Neuronal stem cell (in vitro differentiated cells): ENCODE data around the gene NPHS1.
A peak's percentile ranks its signal among the peaks of the same experiment; 100 is the strongest.

Source experiments
- DNase-seq: peaks from one replicate; pipeline ENCODE4 v3.0.0-alpha.2; 2013; ENCODE audit warnings: low spot score
- H2AFZ ChIP-seq: one replicate; pipeline ENCODE4 v1.6.1; 2013; ENCODE audit warnings: mild to moderate bottlenecking, low read length, inconsistent platforms
- H2AK5ac ChIP-seq: 2 replicates; pipeline ENCODE4 v1.6.1; 2013; ENCODE audit warnings: low read depth, mild to moderate bottlenecking, inconsistent platforms, low read length, moderate library complexity, mixed read lengths
- H2BK120ac ChIP-seq: 2 replicates; pipeline ENCODE4 v1.6.1; 2013; ENCODE audit warnings: low read depth, mild to moderate bottlenecking, inconsistent platforms, low read length, moderate library complexity, mixed read lengths
- H2BK12ac ChIP-seq: one replicate; pipeline ENCODE4 v1.6.1; 2013; ENCODE audit warnings: low read length, inconsistent platforms
- H2BK15ac ChIP-seq: 2 replicates; pipeline ENCODE4 v1.6.1; 2013; ENCODE audit warnings: mild to moderate bottlenecking, low read length, inconsistent platforms, mixed read lengths
- H2BK5ac ChIP-seq: one replicate; pipeline ENCODE4 v1.6.1; 2013; ENCODE audit warnings: inconsistent platforms, mild to moderate bottlenecking, low read length, moderate library complexity
- H3K14ac ChIP-seq: one replicate; pipeline ENCODE4 v1.6.1; 2013; ENCODE audit warnings: low read length, inconsistent platforms
- H3K18ac ChIP-seq: 2 replicates; pipeline ENCODE4 v1.6.1; 2013; ENCODE audit warnings: low read length, inconsistent platforms
- H3K23ac ChIP-seq: 2 replicates; pipeline ENCODE4 v1.6.1; 2013; ENCODE audit warnings: low read depth, mild to moderate bottlenecking, mixed read lengths, low read length, inconsistent platforms; ENCODE audit not compliant: poor library complexity
- H3K27ac ChIP-seq: replicated peaks from 3 replicates; pipeline ENCODE4 v1.5.1; 2013; ENCODE audit warnings: low read length, inconsistent platforms
- H3K27me3 ChIP-seq, 3 experiments: 2 replicates each; pipeline ENCODE4 v1.6.1; 2013; ENCODE audit warnings: low read length in 3 of 3, mild to moderate bottlenecking in 2 of 3, inconsistent platforms in 1 of 3, low read depth in 1 of 3, mixed read lengths in 1 of 3, moderate library complexity in 1 of 3; ENCODE audit not compliant: control insufficient read depth in 3 of 3, insufficient read depth in 3 of 3
- H3K36me3 ChIP-seq, 2 donors: replicated peaks in 1 of 2; 2 replicates each; pipeline ENCODE4 v1.6.1; 2013; ENCODE audit warnings: low read length in 2 of 2; ENCODE audit not compliant: control insufficient read depth in 2 of 2, insufficient read depth in 2 of 2
- H3K4ac ChIP-seq: 2 replicates; pipeline ENCODE4 v1.6.1; 2013; ENCODE audit warnings: inconsistent platforms, mild to moderate bottlenecking, low read length, moderate library complexity
- H3K4me1 ChIP-seq, 2 donors: 1 replicate in 1 of 2; 2 replicates in 1 of 2; pipeline ENCODE4 v1.6.1; 2013; ENCODE audit warnings: low read length in 2 of 2, low read depth in 1 of 2; ENCODE audit not compliant: control insufficient read depth in 2 of 2, insufficient read depth in 1 of 2
- H3K4me2 ChIP-seq: one replicate; pipeline ENCODE4 v1.6.1; 2013; ENCODE audit warnings: mild to moderate bottlenecking, low read length, inconsistent platforms; ENCODE audit not compliant: insufficient read depth, poor library complexity, severe bottlenecking
- H3K4me3 ChIP-seq, 2 donors: 2 replicates each; pipeline ENCODE4 v1.5.1; 2013; ENCODE audit warnings: low read length in 2 of 2, mild to moderate bottlenecking in 2 of 2, inconsistent platforms in 1 of 2, moderate library complexity in 1 of 2
- H3K79me1 ChIP-seq: one replicate; pipeline ENCODE4 v1.6.1; 2013; ENCODE audit warnings: low read depth, mild to moderate bottlenecking, inconsistent platforms, low read length, moderate library complexity
- H3K9ac ChIP-seq: one replicate; pipeline ENCODE4 v1.6.1; 2013; ENCODE audit warnings: mild to moderate bottlenecking, low read depth, low read length, inconsistent platforms; ENCODE audit not compliant: poor library complexity
- H3K9me3 ChIP-seq, 2 donors: replicated peaks in 1 of 2; 2 replicates each; pipeline versions ENCODE3 to v1.6.1; 2013; ENCODE audit warnings: low read length in 2 of 2, mild to moderate bottlenecking in 2 of 2, inconsistent platforms in 1 of 2, low read depth in 1 of 2, mixed read lengths in 1 of 2, moderate library complexity in 1 of 2; ENCODE audit not compliant: control insufficient read depth in 2 of 2, insufficient read depth in 1 of 2
- H4K8ac ChIP-seq: one replicate; pipeline ENCODE4 v1.6.1; 2013; ENCODE audit warnings: low read depth, mild to moderate bottlenecking, inconsistent platforms, low read length, moderate library complexity
- H4K91ac ChIP-seq: one replicate; pipeline ENCODE4 v1.6.1; 2013; ENCODE audit warnings: low read length, low read depth, mild to moderate bottlenecking, inconsistent platforms; ENCODE audit not compliant: poor library complexity
- WGBS, 2 donors: extraction: QIAGEN DNeasy Blood & Tissue Kit; methylation state at CpG; one replicate each; pipeline ENCODE4 v1.1.7; 2013; ENCODE audit warnings: missing lambda C conversion rate in 2 of 2, mixed read lengths in 1 of 2; ENCODE audit not compliant: insufficient read length in 2 of 2, insufficient replicate concordance in 1 of 2; ENCODE audit errors: extremely low coverage in 2 of 2; 5-methylcytosine and 5-hydroxymethylcytosine counted together

NPHS1 gene

DNA sequence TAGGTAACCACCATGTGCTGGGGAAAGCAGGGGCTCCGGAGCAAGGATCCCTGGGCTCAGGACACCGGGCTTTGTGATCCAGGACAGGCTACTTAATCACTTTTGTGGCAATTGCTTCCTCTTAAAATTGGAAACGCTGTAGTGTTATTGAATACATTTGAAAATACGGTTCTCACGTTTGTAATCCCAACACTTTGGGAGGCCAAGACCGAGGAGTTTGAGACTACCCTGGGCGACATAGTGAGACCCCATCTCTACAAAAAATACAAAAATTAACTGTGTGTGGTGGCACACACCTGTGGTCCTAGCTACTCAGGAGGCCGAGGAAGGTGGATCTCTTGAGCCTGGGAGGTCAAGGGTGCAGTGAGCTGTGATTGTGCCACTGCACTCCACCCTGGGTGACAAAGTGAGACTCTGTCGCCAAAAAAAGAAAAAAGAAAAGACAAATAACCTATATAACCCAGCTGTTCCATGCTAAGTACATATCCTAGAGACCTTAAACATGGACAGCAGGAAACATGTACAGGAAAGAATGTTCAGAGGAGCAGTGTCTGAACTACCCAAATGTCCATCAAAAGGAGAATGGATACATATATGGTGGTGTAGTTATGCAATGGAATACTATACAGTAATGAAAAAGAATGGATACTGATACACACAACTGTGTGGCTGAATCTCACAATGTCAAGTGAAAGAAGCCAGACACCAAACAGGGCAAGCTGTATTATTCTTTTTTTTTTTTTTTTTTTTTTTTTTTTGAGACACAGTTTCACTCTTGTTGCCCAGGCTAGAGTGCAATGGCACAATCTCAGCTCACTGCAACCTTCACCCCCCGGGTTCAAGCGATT, 39.0 kb downstream of the NPHS1 start:
- no peak overlapping the region for H2BK15ac ChIP-seq
- no peaks in the 10 kb centered on the region for H3K4me1 ChIP-seq

DNA sequence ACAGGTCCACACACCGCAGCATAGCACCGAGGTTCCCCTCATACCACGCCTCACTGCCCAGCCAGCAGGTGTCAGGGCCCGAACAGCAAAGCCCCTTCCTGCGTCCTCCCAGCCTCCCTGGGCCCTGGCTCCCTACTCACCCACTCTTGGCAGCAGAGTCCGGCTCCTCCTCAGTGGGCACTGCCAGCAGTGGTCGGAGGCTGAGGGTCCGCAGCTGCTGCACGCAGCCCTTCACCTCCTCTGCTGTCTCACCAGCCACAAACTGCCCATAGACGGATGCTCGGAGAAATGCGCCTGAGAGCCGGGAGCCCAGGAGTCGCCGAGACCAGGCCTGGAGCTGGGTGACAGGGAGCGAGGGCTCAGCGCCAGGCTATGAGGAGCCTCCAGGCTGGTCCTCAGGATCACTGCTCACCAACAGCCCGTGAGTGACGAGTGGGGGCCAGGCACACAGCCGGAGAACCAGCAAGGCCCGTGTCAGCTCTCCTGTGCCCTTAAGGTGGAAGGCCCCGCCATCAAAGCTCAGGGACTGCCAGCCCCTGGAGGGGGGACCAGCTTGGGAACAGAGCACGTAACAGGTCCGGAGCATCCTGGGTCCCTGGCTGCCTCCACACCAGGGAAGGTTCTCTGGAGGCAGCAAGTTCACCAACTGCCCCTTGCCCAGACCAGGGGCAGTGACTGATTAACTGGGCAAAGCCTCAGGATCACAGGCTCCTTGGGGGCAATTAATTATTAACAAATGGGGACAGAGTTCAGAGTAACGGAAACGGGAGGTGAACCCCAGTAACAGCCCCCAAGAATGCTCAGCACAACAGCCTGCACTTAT, 39.9 kb downstream of the NPHS1 start, which contains the start of gene PRODH2:
PRODH2 (minus strand) TSS at position 626 of the 823 bp plus-strand sequence; CDS start at position 586, 40 bp downstream.
- Histone ChIP-seq H3K27ac (no peak within 1 kb of the TSS), H3K4ac (no peak within 1 kb of the TSS), H2BK5ac (peak within 1 kb of the TSS; percentile 66), H3K4me2 (no peak within 1 kb of the TSS), H2BK15ac (peak within 1 kb of the TSS; percentile 49), H3K79me1 (no peaks in the 10 kb centered on the region), H3K36me3 (no peaks in the 10 kb centered on the region), H2AK5ac (peak within 1 kb of the TSS; percentile 21), H3K9me3 (no peaks in the 10 kb centered on the region), H2BK120ac (no peak within 1 kb of the TSS), H3K14ac (peak within 1 kb of the TSS; percentile 71), H2BK12ac (peak within 1 kb of the TSS; percentile 73), H4K8ac (peak within 1 kb of the TSS; percentile 17), H2AFZ (no peak within 1 kb of the TSS), H3K9ac (peak within 1 kb of the TSS; percentile 44), H3K27me3 (peaks cover 0 to 11% (median 0%) of the 10 kb centered on the region in 3 experiments), H3K4me1 (no peaks in the 10 kb centered on the region), H4K91ac (no peak within 1 kb of the TSS), H3K18ac (peak within 1 kb of the TSS; percentile 76), H3K23ac (peak within 1 kb of the TSS; percentile 73), H3K4me3 (no peak within 1 kb of the TSS)
- no CpG with 5 or more reads among the region's 26 CpGs for WGBS, 2 donors
- DNase-seq: no peak

More for the DNA sequence above, 39.0 kb downstream of the NPHS1 start:
- no peaks in the 10 kb centered on the region for H3K9me3 ChIP-seq
- no peak overlapping the region for H4K8ac ChIP-seq
- H3K4me3 ChIP-seq: no peak overlapping the region
- no peak overlapping the region for H2BK5ac ChIP-seq
- no peak overlapping the region for H2BK12ac ChIP-seq
- H3K36me3 ChIP-seq: no peaks in the 10 kb centered on the region
- H4K91ac ChIP-seq: no peak overlapping the region
- H3K27ac ChIP-seq: no peak overlapping the region
- no peak overlapping the region for H3K9ac ChIP-seq
- DNase-seq: no peak
- peaks cover 0 to 11% (median 0%) of the 10 kb centered on the region in 3 experiments for H3K27me3 ChIP-seq
- no peak overlapping the region for H2AK5ac ChIP-seq
- no peak overlapping the region for H2AFZ ChIP-seq
- H2BK120ac ChIP-seq: no peak overlapping the region
- H3K18ac ChIP-seq: no peak overlapping the region
- no peak overlapping the region for H3K4me2 ChIP-seq
- no peaks in the 10 kb centered on the region for H3K79me1 ChIP-seq
- no peak overlapping the region for H3K23ac ChIP-seq
- no CpG with 5 or more reads among the region's 11 CpGs for WGBS, 2 donors
- no peak overlapping the region for H3K14ac ChIP-seq
- no peak overlapping the region for H3K4ac ChIP-seq

DNA sequence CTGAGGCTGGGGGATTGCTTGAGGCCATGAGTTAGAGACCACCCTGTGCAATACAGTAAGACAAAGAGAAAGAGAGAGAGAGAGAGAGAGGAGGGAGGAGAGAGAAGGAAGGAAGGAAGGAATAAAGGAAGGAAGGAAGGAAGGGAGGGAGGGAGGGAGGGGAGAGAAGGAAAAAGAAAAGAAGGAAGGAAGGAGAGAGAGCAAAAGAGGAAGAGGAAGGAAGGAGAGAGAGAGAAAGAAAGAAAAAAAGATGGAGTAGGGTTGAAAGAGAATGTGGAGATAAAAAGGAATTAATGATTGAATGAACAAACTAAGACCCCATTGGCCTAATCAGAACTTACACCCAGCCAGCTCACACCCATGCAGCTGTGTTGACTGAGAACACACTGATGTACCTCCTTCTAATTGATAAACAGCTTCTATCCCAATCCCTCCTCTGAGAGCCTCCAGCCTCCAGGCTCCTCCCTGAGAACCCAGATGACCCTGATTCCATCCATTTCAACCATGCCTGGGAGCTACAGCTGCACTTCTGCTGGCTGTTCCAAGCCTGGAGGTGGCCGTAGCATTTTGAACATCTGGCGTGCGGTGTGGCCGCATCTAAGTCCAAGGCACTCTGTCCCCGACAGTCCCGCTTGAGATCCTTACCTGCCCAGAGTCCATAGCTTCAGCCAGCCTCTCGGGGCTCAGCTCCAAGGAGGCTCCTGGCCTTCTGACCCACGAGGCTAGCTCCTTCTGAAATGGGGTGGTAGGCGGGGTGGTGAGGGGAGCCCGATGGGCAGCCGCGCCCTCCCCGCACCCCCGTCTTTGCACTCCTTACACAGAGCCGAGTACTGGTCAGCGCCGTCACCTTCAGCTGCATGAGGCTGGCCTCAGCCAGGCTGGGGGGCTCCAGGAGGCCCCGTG, 40.7 kb downstream of the NPHS1 start:
- Histone ChIP-seq H2BK120ac (no peak overlapping the region), H3K4me1 (no peaks in the 10 kb centered on the region), H2BK15ac (peak overlapping the region; percentile 49), H3K4me2 (no peak overlapping the region), H4K91ac (no peak overlapping the region), H3K4me3 (no peak overlapping the region), H3K18ac (peak overlapping the region; percentile 76), H3K9me3 (no peaks in the 10 kb centered on the region), H3K23ac (peak overlapping the region; percentile 65), H3K27ac (no peak overlapping the region), H3K36me3 (no peaks in the 10 kb centered on the region), H3K9ac (peak overlapping the region; percentile 44), H3K27me3 (peaks cover 0 to 11% (median 0%) of the 10 kb centered on the region in 3 experiments), H3K4ac (no peak overlapping the region), H2BK5ac (peak overlapping the region; percentile 66), H2AFZ (no peak overlapping the region), H3K14ac (peak overlapping the region; percentile 71), H3K79me1 (peaks cover 1% of the 10 kb centered on the region), H2BK12ac (no peak overlapping the region), H4K8ac (no peak overlapping the region), H2AK5ac (no peak overlapping the region)
- no CpG with 5 or more reads among the region's 18 CpGs for WGBS, 2 donors
- no peak for DNase-seq
